ENCODE results near the gene ERAP2.

GRCh38 chr5:96835791-96836191, 40.5 kb upstream of the ERAP2 start:
- TF ChIP-seq NFE2L1 (CRISPR knock-in tag; IDR thresholded peaks at IDR 0.05; ENCODE audit: borderline replicate concordance) (no peak), RBFOX2 (IDR thresholded peaks at IDR 0.05; ENCODE audit: low read depth, low read length) (no peak), IRF1 (CRISPR knock-in tag; IDR thresholded peaks at IDR 0.05; ENCODE audit: low read depth) (no peak), CTCF (CRISPR knock-in tag; IDR thresholded peaks at IDR 0.05) (no peak)

Data from HepG2 (cell line).